Heart left ventricle (tissue), 13 donors: ENCODE results near the gene NDRG4.

ENCODE experiments used
- POLR2A ChIP-seq, 2 donors: fragments of 450-650 bp; IDR thresholded peaks; one replicate each; pipeline ENCODE4 v1.6.1; 2017; ENCODE audit warnings: antibody characterized with exemption in 2 of 2, mild to moderate bottlenecking in 2 of 2, moderate library complexity in 2 of 2
- TF ChIP-seq, protein P1 (sequence below), 12 donors: fragments of 200-600 bp; sonication (generic) in 4 of 12; IDR thresholded peaks; one replicate each; pipeline versions ENCODE4 v1.5.0 to v1.8.0; 2018 to 2022; ENCODE audit warnings: antibody characterized with exemption in 12 of 12, mild to moderate bottlenecking in 5 of 12
- donor health status: ischemic (EF 13 %, LVEDD 7.1; RV severe dilation, severe dysfunction).
- donor health status: DM: no; HTN: yes; CAD: no.
- donor health status: DM: no; HTN: no; CAD: no.
- donor health status: ischemic (EF 25% LVEDD 6.9; RV normal size, moderate dysfunction).
- donor health status: ischemic (EF 25% LVEDD 5.7; RV mildly dilated, moderate dysfunction).
- donor health status: ischemic (EF 35%, LVEDD 5.7; RV mildly dilated, moderate dysfunction).
- donor health status: nonischemic (EF 11% LVEDD 7.7; RV severe dilation, severe dysfunction).
- donor health status: DM: yes; HTN: yes; CAD: no.
- donor health status: PGD.
- donor health status: ischemic (EF 29% LVEDD 5.4; RV normal size, mild dysfunction).
- donor health status: nonischemic (EF 23%, LVEDD 6.1; RV moderate dilation, normal function).

DNA sequence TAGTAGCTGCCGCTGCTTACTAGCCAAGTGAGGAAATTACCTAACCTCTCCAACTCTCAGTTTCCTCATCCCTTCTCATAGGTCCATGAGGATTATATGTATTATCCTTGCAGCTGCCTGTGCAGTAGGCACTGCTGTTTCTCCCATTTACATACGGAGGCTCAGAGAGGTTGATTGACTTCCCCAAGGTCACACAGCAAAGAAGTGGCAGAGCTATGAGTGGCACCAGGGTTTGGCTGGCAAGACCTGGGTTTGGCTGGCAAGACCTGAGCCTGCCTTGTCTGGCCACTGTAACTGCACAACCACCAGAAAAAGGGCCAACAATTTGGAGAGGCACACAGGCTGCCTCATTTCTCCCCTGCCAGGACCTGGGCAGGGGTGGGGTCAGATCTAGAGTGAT lies 2.5 kb upstream of the NDRG4 start:
- no peak for TF ChIP-seq POLR2A (IDR thresholded peaks at IDR 0.05)
- TF ChIP-seq, protein P1, sequence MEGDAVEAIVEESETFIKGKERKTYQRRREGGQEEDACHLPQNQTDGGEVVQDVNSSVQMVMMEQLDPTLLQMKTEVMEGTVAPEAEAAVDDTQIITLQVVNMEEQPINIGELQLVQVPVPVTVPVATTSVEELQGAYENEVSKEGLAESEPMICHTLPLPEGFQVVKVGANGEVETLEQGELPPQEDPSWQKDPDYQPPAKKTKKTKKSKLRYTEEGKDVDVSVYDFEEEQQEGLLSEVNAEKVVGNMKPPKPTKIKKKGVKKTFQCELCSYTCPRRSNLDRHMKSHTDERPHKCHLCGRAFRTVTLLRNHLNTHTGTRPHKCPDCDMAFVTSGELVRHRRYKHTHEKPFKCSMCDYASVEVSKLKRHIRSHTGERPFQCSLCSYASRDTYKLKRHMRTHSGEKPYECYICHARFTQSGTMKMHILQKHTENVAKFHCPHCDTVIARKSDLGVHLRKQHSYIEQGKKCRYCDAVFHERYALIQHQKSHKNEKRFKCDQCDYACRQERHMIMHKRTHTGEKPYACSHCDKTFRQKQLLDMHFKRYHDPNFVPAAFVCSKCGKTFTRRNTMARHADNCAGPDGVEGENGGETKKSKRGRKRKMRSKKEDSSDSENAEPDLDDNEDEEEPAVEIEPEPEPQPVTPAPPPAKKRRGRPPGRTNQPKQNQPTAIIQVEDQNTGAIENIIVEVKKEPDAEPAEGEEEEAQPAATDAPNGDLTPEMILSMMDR (IDR thresholded peaks at IDR 0.05): no peak
